Epithelial cell of esophagus (primary cell): Measurements from ENCODE around the gene CNTNAP2.
"Not testable (repeated sequence)": the region's sequence is repeated elsewhere in the genome, so short reads cannot be mapped to it uniquely, and the experiment has no call there.

Source experiments
- DNase-seq: peaks from one replicate; pipeline ENCODE4 v3.0.0; 2010; ENCODE audit warnings: low read depth
- H3K4me3 ChIP-seq: 2 replicates; pipeline ENCODE4 v1.5.1; 2011; ENCODE audit warnings: mild to moderate bottlenecking, low read length, control low read depth
- CTCF ChIP-seq: IDR thresholded peaks from 2 replicates; pipeline ENCODE4 v1.5.1; 2011; ENCODE audit warnings: low read depth, mild to moderate bottlenecking, low read length, control low read depth, inconsistent platforms; ENCODE audit not compliant: insufficient read depth; ENCODE audit errors: missing control alignments

Gene CNTNAP2

GRCh38 chr7:148442141-148442655 is 2325.6 kb downstream of the CNTNAP2 start:
- no peak for DNase-seq
- no peak for TF ChIP-seq CTCF
- no peak overlapping the region for H3K4me3 ChIP-seq

GRCh38 chr7:148442933-148443332 is 2326.3 kb downstream of the CNTNAP2 start:
- no peak overlapping the region for H3K4me3 ChIP-seq
- DNase-seq, result no peak
- no peak for TF ChIP-seq CTCF

GRCh38 chr7:148445260-148446044 is 2328.9 kb downstream of the CNTNAP2 start:
- H3K4me3 ChIP-seq, result no peak overlapping the region
- no peak for DNase-seq
- TF ChIP-seq CTCF, result no peak

DNA sequence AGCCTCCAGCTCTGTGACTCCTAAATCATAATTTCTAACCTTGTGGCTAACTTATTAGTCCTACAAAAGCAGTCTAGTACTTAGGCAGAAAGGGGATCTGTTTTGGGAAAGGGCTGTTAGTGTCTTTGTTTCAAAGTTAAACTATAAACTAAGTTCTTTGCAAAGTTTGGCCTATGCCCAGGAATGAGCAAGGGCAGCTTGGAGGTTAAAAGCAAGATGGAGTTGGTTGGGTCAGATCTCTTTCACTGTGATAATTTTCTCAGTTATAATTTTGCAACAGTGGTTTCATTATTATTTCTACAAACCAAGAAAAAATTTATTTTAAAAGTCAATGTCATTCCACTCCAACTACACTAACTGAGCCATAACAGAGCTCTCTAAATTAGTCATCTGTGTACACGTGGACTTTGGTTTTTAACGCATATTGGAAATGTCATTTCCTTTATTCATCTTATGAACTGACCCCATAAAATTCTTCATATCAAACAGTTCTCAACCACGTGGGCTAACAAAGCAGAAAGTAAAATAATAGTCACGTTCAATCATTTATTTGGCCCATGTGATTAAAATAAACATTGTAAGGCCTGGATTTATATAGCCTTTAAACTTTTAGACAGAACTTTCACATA is 2330.7 kb downstream of the CNTNAP2 start:
- no peak for TF ChIP-seq CTCF
- no peak overlapping the region for H3K4me3 ChIP-seq
- DNase-seq, result no peak

GRCh38 chr7:148451526-148451925 is 2334.9 kb downstream of the CNTNAP2 start:
- DNase-seq, H3K4me3 ChIP-seq: not testable (repeated sequence)

- H3K4me3 ChIP-seq, result no peak overlapping the region
- DNase-seq, result no peak
- TF ChIP-seq CTCF, result no peak
Observed at GRCh38 chr7:148456351-148456750, 2339.8 kb downstream of the CNTNAP2 start.

- DNase-seq, result no peak
- TF ChIP-seq CTCF, result no peak
- no peak overlapping the region for H3K4me3 ChIP-seq
Observed at GRCh38 chr7:148457310-148457921, 2340.8 kb downstream of the CNTNAP2 start.
